Neural progenitor cell (in vitro differentiated cells): Measurements from ENCODE around the gene TSPOAP1. TPM values are rescaled to one million over a fixed set of nuclear protein-coding genes. Genes with fewer than 3 reads are reported as not detected.

ENCODE experiments used
- DNase-seq: peaks from one replicate; pipeline ENCODE4 v3.0.0-alpha.2; 2016; ENCODE audit warnings: low spot score
- H2AFZ ChIP-seq: fragments of 200-600 bp; sonication (generic); replicated peaks from 2 replicates; pipeline ENCODE4 v1.6.1; 2016; ENCODE audit warnings: antibody characterized with exemption
- H3F3A ChIP-seq: fragments of 200-600 bp; sonication (generic); 2 replicates; pipeline ENCODE4 v1.6.1; 2016; ENCODE audit warnings: antibody characterized with exemption, low read depth
- H3K27ac ChIP-seq: fragments of 200-600 bp; sonication (generic); 2 replicates; pipeline ENCODE4 v1.5.1; 2016; ENCODE audit warnings: mild to moderate bottlenecking
- H3K27me3 ChIP-seq: fragments of 200-600 bp; sonication (generic); 2 replicates; pipeline ENCODE4 v1.6.1; 2016; ENCODE audit warnings: mild to moderate bottlenecking, moderate library complexity
- H3K36me3 ChIP-seq: fragments of 200-600 bp; sonication (generic); 2 replicates; pipeline ENCODE4 v1.5.1; 2016
- H3K4me1 ChIP-seq: fragments of 200-600 bp; sonication (generic); 2 replicates; pipeline ENCODE4 v1.6.1; 2016; ENCODE audit warnings: mixed run types
- H3K4me2 ChIP-seq: fragments of 200-600 bp; sonication (generic); 2 replicates; pipeline ENCODE4 v1.6.1; 2016
- H3K4me3 ChIP-seq: fragments of 200-600 bp; sonication (generic); 2 replicates; pipeline ENCODE4 v1.5.1; 2016
- H3K79me2 ChIP-seq: fragments of 200-600 bp; sonication (generic); 2 replicates; pipeline ENCODE4 v1.6.1; 2016; ENCODE audit warnings: low read depth
- H3K9ac ChIP-seq: fragments of 200-600 bp; sonication (generic); 2 replicates; pipeline ENCODE4 v1.6.1; 2016
- H3K9me3 ChIP-seq: fragments of 200-600 bp; sonication (generic); 2 replicates; pipeline ENCODE4 v1.5.1; 2016; ENCODE audit warnings: low read depth
- H4K20me1 ChIP-seq: fragments of 200-600 bp; sonication (generic); 2 replicates; pipeline ENCODE4 v1.6.1; 2016; ENCODE audit warnings: low read depth
- H3K27ac Mint-ChIP-seq: 3 replicates; pipeline ENCODE4 v1.8.0; 2021; ENCODE audit warnings: mixed read lengths
- H3K27me3 Mint-ChIP-seq: 2 replicates; pipeline ENCODE4 v1.8.0; 2022; ENCODE audit warnings: low read depth, mild to moderate bottlenecking, inconsistent platforms, moderate library complexity, mixed read lengths; ENCODE audit not compliant: insufficient read depth
- H3K36me3 Mint-ChIP-seq: 3 replicates; pipeline ENCODE4 v1.8.0; 2021; ENCODE audit warnings: mixed read lengths
- H3K4me1 Mint-ChIP-seq: 3 replicates; pipeline ENCODE4 v1.8.0; 2021; ENCODE audit warnings: mixed read lengths
- H3K4me3 Mint-ChIP-seq: 3 replicates; pipeline ENCODE4 v1.8.0; 2021; ENCODE audit warnings: mild to moderate bottlenecking, moderate library complexity, mixed read lengths
- H3K9me3 Mint-ChIP-seq: 3 replicates; pipeline ENCODE4 v1.8.0; 2020; ENCODE audit warnings: mixed read lengths
- CTCF ChIP-seq: fragments of 200-600 bp; sonication (generic); IDR thresholded peaks from 2 replicates; pipeline ENCODE4 v1.5.1; 2017; ENCODE audit warnings: antibody characterized with exemption, mild to moderate bottlenecking
- EZH2 ChIP-seq: fragments of 200-600 bp; sonication (generic); IDR thresholded peaks from 2 replicates; pipeline ENCODE4 v1.6.1; 2017; ENCODE audit warnings: antibody characterized with exemption, mild to moderate bottlenecking, moderate library complexity
- EZH2phosphoT487 ChIP-seq: fragments of 200-600 bp; sonication (generic); IDR thresholded peaks from 2 replicates; pipeline ENCODE4 v1.6.1; 2017; ENCODE audit warnings: antibody characterized with exemption
- total RNA-seq: library from RNA; depleted of rRNA; stranded (reverse); fragments of >200 nt; gene quantifications from 2 replicates; pipeline ENCODE4 v1.2.3, GENCODE V29; 2015; ENCODE audit warnings: low replicate concordance

The TSPOAP1 gene
- total RNA-seq, 1 donor from 2014 or later, result 13.8 TPM

GRCh38 chr17:58318065-58318481 is 10.5 kb downstream of the TSPOAP1 start:
- H3K9me3 ChIP-seq, result no peaks in the 10 kb centered on the region
- Mint-ChIP-seq H3K9me3 (no peaks in the 10 kb centered on the region), H3K36me3 (peaks cover 9% of the 10 kb centered on the region), H3K4me3 (no peak overlapping the region), H3K27ac (no peak overlapping the region), H3K4me1 (peaks cover 23% of the 10 kb centered on the region), H3K27me3 (peaks cover 19% of the 10 kb centered on the region)
- no peak for DNase-seq
- no peaks in the 10 kb centered on the region for H3K27me3 ChIP-seq
- no peak overlapping the region for H3K4me3 ChIP-seq
- no peaks in the 10 kb centered on the region for H4K20me1 ChIP-seq
- TF ChIP-seq EZH2phosphoT487, result no peak
- TF ChIP-seq EZH2, result no peak
- TF ChIP-seq CTCF, result no peak
- H3K4me1 ChIP-seq, result no peaks in the 10 kb centered on the region
- no peaks in the 10 kb centered on the region for H3K79me2 ChIP-seq
- H3K4me2 ChIP-seq, result no peak overlapping the region
- H3K36me3 ChIP-seq, result no peaks in the 10 kb centered on the region
- no peak overlapping the region for H2AFZ ChIP-seq
- H3K27ac ChIP-seq, result no peak overlapping the region
- no peak overlapping the region for H3K9ac ChIP-seq
- no peaks in the 10 kb centered on the region for H3F3A ChIP-seq

GRCh38 chr17:58317421-58318064 is 11.1 kb downstream of the TSPOAP1 start:
- Histone ChIP-seq H3K79me2 (no peaks in the 10 kb centered on the region), H3K4me3 (no peak overlapping the region), H4K20me1 (no peaks in the 10 kb centered on the region), H3K4me1 (no peaks in the 10 kb centered on the region), H3K27ac (no peak overlapping the region), H3K4me2 (no peak overlapping the region), H3K27me3 (no peaks in the 10 kb centered on the region), H3K9ac (no peak overlapping the region), H3K9me3 (no peaks in the 10 kb centered on the region), H3F3A (no peaks in the 10 kb centered on the region), H2AFZ (no peak overlapping the region), H3K36me3 (no peaks in the 10 kb centered on the region)
- peaks cover 27% of the 10 kb centered on the region for H3K4me1 Mint-ChIP-seq
- no peaks in the 10 kb centered on the region for H3K9me3 Mint-ChIP-seq
- peaks cover 9% of the 10 kb centered on the region for H3K36me3 Mint-ChIP-seq
- peak; percentile 70 for DNase-seq
- H3K4me3 Mint-ChIP-seq, result no peak overlapping the region
- peaks cover 22% of the 10 kb centered on the region for H3K27me3 Mint-ChIP-seq
- TF ChIP-seq CTCF (peak; percentile 74), EZH2 (no peak), EZH2phosphoT487 (no peak)
- no peak overlapping the region for H3K27ac Mint-ChIP-seq

GRCh38 chr17:58316260-58316960 is 12.2 kb downstream of the TSPOAP1 start:
- peaks cover 29% of the 10 kb centered on the region for H3K4me1 Mint-ChIP-seq
- no peaks in the 10 kb centered on the region for H3F3A ChIP-seq
- no peaks in the 10 kb centered on the region for H3K9me3 ChIP-seq
- no peaks in the 10 kb centered on the region for H3K9me3 Mint-ChIP-seq
- no peak overlapping the region for H3K4me3 ChIP-seq
- H3K4me1 ChIP-seq, result no peaks in the 10 kb centered on the region
- H3K9ac ChIP-seq, result no peak overlapping the region
- H3K27me3 Mint-ChIP-seq, result peaks cover 22% of the 10 kb centered on the region
- no peaks in the 10 kb centered on the region for H3K27me3 ChIP-seq
- H3K4me3 Mint-ChIP-seq, result no peak overlapping the region
- peaks cover 5% of the 10 kb centered on the region for H3K36me3 Mint-ChIP-seq
- H3K4me2 ChIP-seq, result no peak overlapping the region
- H2AFZ ChIP-seq, result no peak overlapping the region
- no peak overlapping the region for H3K27ac ChIP-seq
- H4K20me1 ChIP-seq, result no peaks in the 10 kb centered on the region
- H3K36me3 ChIP-seq, result no peaks in the 10 kb centered on the region
- H3K27ac Mint-ChIP-seq, result no peak overlapping the region
- DNase-seq, result no peak
- TF ChIP-seq CTCF (no peak), EZH2 (no peak), EZH2phosphoT487 (no peak)
- H3K79me2 ChIP-seq, result no peaks in the 10 kb centered on the region
